CD14-positive monocyte (primary cell): ENCODE measurements around the gene TBC1D26. TPM values are rescaled to one million over a fixed set of nuclear protein-coding genes. Genes with fewer than 3 reads are reported as not detected.
"Not testable (repeated sequence)": the region's sequence is repeated elsewhere in the genome, so short reads cannot be mapped to it uniquely, and the experiment has no call there.

ENCODE experiments used
- DNase-seq, 3 donors: peaks; one replicate each; pipeline ENCODE4 v3.0.0-alpha.2; 2011 to 2022
- H2AFZ ChIP-seq: 2 replicates; pipeline ENCODE4 v1.6.0; 2012; ENCODE audit warnings: mild to moderate bottlenecking, low read depth, low read length, inconsistent platforms; ENCODE audit not compliant: insufficient read depth, poor library complexity, severe bottlenecking
- H3K27ac ChIP-seq, 2 donors: 1 replicate in 1 of 2; 2 replicates in 1 of 2; pipeline ENCODE4 v1.5.1; 2012 to 2013; ENCODE audit warnings: low read length in 2 of 2, control low read depth in 1 of 2, inconsistent platforms in 1 of 2, low read depth in 1 of 2, mild to moderate bottlenecking in 1 of 2
- H3K27me3 ChIP-seq, 2 donors: one replicate each; pipeline versions ENCODE4 v1.6.0 to v1.6.1; 2011 to 2013; ENCODE audit warnings: low read length in 2 of 2; ENCODE audit not compliant: control insufficient read depth in 2 of 2, insufficient read depth in 2 of 2
- H3K36me3 ChIP-seq, 2 donors: replicated peaks in 1 of 2; 1 replicate in 1 of 2; 2 replicates in 1 of 2; pipeline versions ENCODE4 v1.5.1 to v1.6.1; 2012 to 2013; ENCODE audit warnings: low read length in 2 of 2, control low read depth in 1 of 2, inconsistent platforms in 1 of 2, mild to moderate bottlenecking in 1 of 2; ENCODE audit not compliant: insufficient read depth in 2 of 2, control insufficient read depth in 1 of 2
- H3K4me1 ChIP-seq, 2 donors: 1 replicate in 1 of 2; 2 replicates in 1 of 2; pipeline versions ENCODE4 v1.5.1 to v1.6.1; 2012 to 2013; ENCODE audit warnings: low read length in 2 of 2, control low read depth in 1 of 2, inconsistent platforms in 1 of 2, mild to moderate bottlenecking in 1 of 2, moderate library complexity in 1 of 2; ENCODE audit not compliant: insufficient read depth in 2 of 2, control insufficient read depth in 1 of 2
- H3K4me2 ChIP-seq: replicated peaks from 2 replicates; pipeline ENCODE3; 2012; ENCODE audit warnings: low read length, moderate library complexity, mild to moderate bottlenecking; ENCODE audit not compliant: poor library complexity, severe bottlenecking; ENCODE audit errors: extremely low read depth
- H3K4me3 ChIP-seq, 3 experiments: fragments of 200-600 bp in 1 of 3; sonication (generic) in 1 of 3; replicated peaks in 1 of 3; 1 replicate in 2 of 3; 2 replicates in 1 of 3; pipeline ENCODE4 v1.5.1; 2011 to 2013; ENCODE audit warnings: low read length in 3 of 3, mild to moderate bottlenecking in 3 of 3, control low read depth in 2 of 3, low read depth in 2 of 3, inconsistent platforms in 1 of 3, moderate library complexity in 1 of 3
- H3K79me2 ChIP-seq: 2 replicates; pipeline ENCODE4 v1.6.0; 2012; ENCODE audit warnings: mild to moderate bottlenecking, control low read depth, inconsistent platforms, low read length, moderate library complexity; ENCODE audit not compliant: insufficient read depth
- H3K9ac ChIP-seq: 2 replicates; pipeline ENCODE4 v1.6.0; 2017; ENCODE audit warnings: low read length, mild to moderate bottlenecking; ENCODE audit not compliant: insufficient read depth, poor library complexity, severe bottlenecking
- H3K9me3 ChIP-seq, 2 donors: replicated peaks in 1 of 2; 1 replicate in 1 of 2; 2 replicates in 1 of 2; pipeline versions ENCODE4 v1.5.1 to v1.6.1; 2012 to 2013; ENCODE audit warnings: low read length in 2 of 2, control low read depth in 1 of 2; ENCODE audit not compliant: control insufficient read depth in 1 of 2, insufficient read depth in 1 of 2
- H4K20me1 ChIP-seq: 2 replicates; pipeline ENCODE4 v1.6.0; 2012; ENCODE audit warnings: mild to moderate bottlenecking, low read length, control low read depth, moderate library complexity; ENCODE audit not compliant: insufficient read depth
- H3K27ac Mint-ChIP-seq, 7 donors: one replicate each; pipeline ENCODE4 v1.8.0; 2020; ENCODE audit warnings: mild to moderate bottlenecking in 7 of 7, mixed read lengths in 7 of 7, moderate library complexity in 6 of 7, inconsistent platforms in 2 of 7
- H3K27me3 Mint-ChIP-seq, 3 donors: one replicate each; pipeline ENCODE4 v1.8.0; 2021 to 2022; ENCODE audit warnings: low read depth in 3 of 3, mild to moderate bottlenecking in 3 of 3, mixed read lengths in 3 of 3, moderate library complexity in 3 of 3, inconsistent platforms in 1 of 3
- H3K36me3 Mint-ChIP-seq, 2 donors: one replicate each; pipeline ENCODE4 v1.8.0; 2020; ENCODE audit warnings: mixed read lengths in 2 of 2, inconsistent platforms in 1 of 2, mild to moderate bottlenecking in 1 of 2
- H3K4me1 Mint-ChIP-seq: one replicate; pipeline ENCODE4 v1.8.0; 2020; ENCODE audit warnings: mild to moderate bottlenecking, mixed read lengths
- H3K4me3 Mint-ChIP-seq, 2 donors: one replicate each; pipeline ENCODE4 v1.8.0; 2020; ENCODE audit warnings: mild to moderate bottlenecking in 2 of 2, mixed read lengths in 2 of 2, moderate library complexity in 1 of 2
- H3K9me3 Mint-ChIP-seq, 7 donors: one replicate each; pipeline ENCODE4 v1.8.0; 2020 to 2022; ENCODE audit warnings: mixed read lengths in 7 of 7, mild to moderate bottlenecking in 6 of 7, moderate library complexity in 6 of 7, inconsistent platforms in 2 of 7
- WGBS: methylation state at CpG from one replicate; pipeline ENCODE4 v1.1.5; 2013; ENCODE audit warnings: missing lambda C conversion rate; ENCODE audit not compliant: insufficient coverage; 5-methylcytosine and 5-hydroxymethylcytosine counted together
- intact Hi-C, 2 donors: fragments of 100-400 bp; cut with micrococcal nuclease; formaldehyde crosslinking; loops; one replicate each; pipeline versions ENCODE4 v1.15.0 to v1.15.1; 2023
- polyA plus RNA-seq, 3 donors: library from polyadenylated mRNA; depleted of rRNA in 1 of 3; unstranded in 2 of 3; stranded (reverse) in 1 of 3; fragments of 300-500 nt in 2 of 3; fragments of >200 nt in 1 of 3; fragmentation: Illumina TruSeq in 2 of 3; gene quantifications; 1 replicate in 2 of 3; 2 replicates in 1 of 3; pipeline ENCODE4 v1.2.3, GENCODE V29; 2012 to 2021

TBC1D26 gene
- polyA plus RNA-seq, 3 donors: 0.03 TPM; not detected in 2

- H3K4me1 ChIP-seq, H4K20me1 ChIP-seq, H3K27me3 Mint-ChIP-seq, H3K9me3 ChIP-seq, intact Hi-C loops, H3K36me3 ChIP-seq, H3K4me1 Mint-ChIP-seq, DNase-seq, H3K36me3 Mint-ChIP-seq, H3K9me3 Mint-ChIP-seq, H3K27me3 ChIP-seq, H3K27ac ChIP-seq, H3K4me2 ChIP-seq, H3K79me2 ChIP-seq: not testable (repeated sequence)
- no CpG with 5 or more reads among the region's 3 CpGs for WGBS
- Mint-ChIP-seq H3K27ac (peak overlapping the region in 2 of 7 donors; percentile 73 to 81), H3K4me3 (peak overlapping the region; percentile 98 to 99)
- peak overlapping the region; percentile 72 for H2AFZ ChIP-seq
- H3K4me3 ChIP-seq: peak overlapping the region; percentile 50 to 69 (median 51)
- H3K9ac ChIP-seq: peak overlapping the region; percentile 44
Observed at GRCh38 chr17:15698967-15699366, 33.1 kb upstream of the TBC1D26 start.

GRCh38 chr17:15699413-15699924, 32.6 kb upstream of the TBC1D26 start, which contains the start of gene ZNF286A:
Gene ZNF286A, plus strand, starts transcription at chr17:15699752. Its CDS starts 578 bp downstream, at chr17:15700330.
- H3K79me2 ChIP-seq, H3K36me3 Mint-ChIP-seq, H3K4me1 Mint-ChIP-seq, H3K9me3 Mint-ChIP-seq, H3K27me3 ChIP-seq, H3K4me1 ChIP-seq, intact Hi-C loops, H3K27me3 Mint-ChIP-seq, H4K20me1 ChIP-seq, H3K36me3 ChIP-seq, H3K9me3 ChIP-seq: not testable (repeated sequence)
- Histone ChIP-seq H2AFZ (peak within 1 kb of the TSS; percentile 72), H3K9ac (peak within 1 kb of the TSS; percentile 44), H3K4me3 (peak within 1 kb of the TSS; percentile 50 to 69 (median 51)), H3K27ac (peak within 1 kb of the TSS in 1 of 2 donors; percentile 17), H3K4me2 (peak within 1 kb of the TSS; percentile 53)
- Mint-ChIP-seq H3K27ac (peak within 1 kb of the TSS in 5 of 7 donors; percentile 73 to 85 (median 83)), H3K4me3 (peak within 1 kb of the TSS; percentile 98 to 99)
- under 1% methylated on average over 30 of the region's 44 CpGs for WGBS
- DNase-seq: peak; percentile 83 to 98 (median 96)

- peak overlapping the region; percentile 98 to 99 for H3K4me3 Mint-ChIP-seq
- H3K27me3 Mint-ChIP-seq, DNase-seq, H3K36me3 Mint-ChIP-seq, H3K4me1 ChIP-seq, H3K79me2 ChIP-seq, H3K4me1 Mint-ChIP-seq, H3K27me3 ChIP-seq, intact Hi-C loops, H3K27ac ChIP-seq, H4K20me1 ChIP-seq, H3K9me3 ChIP-seq, H3K9me3 Mint-ChIP-seq, H3K4me2 ChIP-seq, H3K36me3 ChIP-seq: not testable (repeated sequence)
- Histone ChIP-seq H3K4me3 (peak overlapping the region; percentile 50 to 69 (median 51)), H3K9ac (peak overlapping the region; percentile 44), H2AFZ (peak overlapping the region; percentile 72)
- H3K27ac Mint-ChIP-seq: peak overlapping the region in 2 of 7 donors; percentile 73 to 85
- WGBS: no CpG with 5 or more reads among the region's 21 CpGs
Observed at GRCh38 chr17:15699937-15700336, 32.1 kb upstream of the TBC1D26 start.

- H3K4me1 ChIP-seq, H3K4me2 ChIP-seq, DNase-seq, H3K27me3 Mint-ChIP-seq, H3K4me3 Mint-ChIP-seq, H3K79me2 ChIP-seq, H3K27ac ChIP-seq, H3K27me3 ChIP-seq, intact Hi-C loops, H3K4me3 ChIP-seq, H3K4me1 Mint-ChIP-seq, H2AFZ ChIP-seq, H3K27ac Mint-ChIP-seq, H3K9ac ChIP-seq, H4K20me1 ChIP-seq: not testable (repeated sequence)
- Histone ChIP-seq H3K9me3 (peaks cover 15 to 17% of the 10 kb centered on the region in 2 donors), H3K36me3 (peaks cover 0 to 10% of the 10 kb centered on the region in 2 donors)
- H3K36me3 Mint-ChIP-seq: peaks cover 16% of the 10 kb centered on the region in 2 donors
- WGBS: 97% methylated on average over 15 of the region's 33 CpGs
- H3K9me3 Mint-ChIP-seq: peaks cover 10 to 29% (median 25%) of the 10 kb centered on the region in 7 donors
Observed at GRCh38 chr17:15704239-15704638, 27.8 kb upstream of the TBC1D26 start.
